ENCODE data around the gene NFIA.

The NFIA gene

DNA sequence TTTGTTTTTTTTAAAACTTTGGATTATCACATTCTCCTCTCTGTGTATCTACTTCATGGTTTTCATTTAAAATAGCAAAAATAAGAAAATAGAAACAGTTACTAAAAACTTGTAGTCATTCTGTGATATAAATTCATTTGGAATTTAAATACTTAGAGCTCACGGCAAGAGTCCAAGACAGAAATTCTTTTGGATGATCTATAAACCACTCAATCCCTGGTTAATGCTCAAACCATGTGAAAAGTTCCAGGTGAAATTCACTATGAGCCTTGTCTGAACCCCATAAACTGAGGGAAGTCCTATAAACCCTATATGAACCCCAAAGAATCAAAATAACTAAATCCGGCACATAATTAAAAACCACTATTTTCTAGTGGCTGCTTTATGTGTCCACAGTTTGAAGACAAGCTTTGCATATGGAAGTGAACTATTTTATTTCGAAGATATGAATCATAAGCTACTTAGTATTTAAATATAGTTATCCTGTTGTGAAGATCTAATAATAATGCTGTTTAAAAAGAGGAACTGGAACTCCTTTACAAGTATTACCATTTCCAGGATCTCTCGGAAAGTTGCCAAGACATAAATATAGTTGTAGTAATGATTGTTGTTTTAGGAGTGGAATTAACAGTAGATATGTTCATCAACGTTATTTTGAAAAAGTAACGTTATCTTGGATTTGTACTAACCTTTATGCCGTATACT lies 163.5 kb downstream of the NFIA start:
- TF ChIP-seq, protein P1, sequence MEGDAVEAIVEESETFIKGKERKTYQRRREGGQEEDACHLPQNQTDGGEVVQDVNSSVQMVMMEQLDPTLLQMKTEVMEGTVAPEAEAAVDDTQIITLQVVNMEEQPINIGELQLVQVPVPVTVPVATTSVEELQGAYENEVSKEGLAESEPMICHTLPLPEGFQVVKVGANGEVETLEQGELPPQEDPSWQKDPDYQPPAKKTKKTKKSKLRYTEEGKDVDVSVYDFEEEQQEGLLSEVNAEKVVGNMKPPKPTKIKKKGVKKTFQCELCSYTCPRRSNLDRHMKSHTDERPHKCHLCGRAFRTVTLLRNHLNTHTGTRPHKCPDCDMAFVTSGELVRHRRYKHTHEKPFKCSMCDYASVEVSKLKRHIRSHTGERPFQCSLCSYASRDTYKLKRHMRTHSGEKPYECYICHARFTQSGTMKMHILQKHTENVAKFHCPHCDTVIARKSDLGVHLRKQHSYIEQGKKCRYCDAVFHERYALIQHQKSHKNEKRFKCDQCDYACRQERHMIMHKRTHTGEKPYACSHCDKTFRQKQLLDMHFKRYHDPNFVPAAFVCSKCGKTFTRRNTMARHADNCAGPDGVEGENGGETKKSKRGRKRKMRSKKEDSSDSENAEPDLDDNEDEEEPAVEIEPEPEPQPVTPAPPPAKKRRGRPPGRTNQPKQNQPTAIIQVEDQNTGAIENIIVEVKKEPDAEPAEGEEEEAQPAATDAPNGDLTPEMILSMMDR (IDR thresholded peaks at IDR 0.05; ENCODE audit: low read depth, low read length, missing control alignments): no peak
- DNase-seq (ENCODE audit: extremely low read depth, low read depth): no peak
- H3K4me3 ChIP-seq (replicated peaks; ENCODE audit: low read depth, low read length): no peak overlapping the region

DNA sequence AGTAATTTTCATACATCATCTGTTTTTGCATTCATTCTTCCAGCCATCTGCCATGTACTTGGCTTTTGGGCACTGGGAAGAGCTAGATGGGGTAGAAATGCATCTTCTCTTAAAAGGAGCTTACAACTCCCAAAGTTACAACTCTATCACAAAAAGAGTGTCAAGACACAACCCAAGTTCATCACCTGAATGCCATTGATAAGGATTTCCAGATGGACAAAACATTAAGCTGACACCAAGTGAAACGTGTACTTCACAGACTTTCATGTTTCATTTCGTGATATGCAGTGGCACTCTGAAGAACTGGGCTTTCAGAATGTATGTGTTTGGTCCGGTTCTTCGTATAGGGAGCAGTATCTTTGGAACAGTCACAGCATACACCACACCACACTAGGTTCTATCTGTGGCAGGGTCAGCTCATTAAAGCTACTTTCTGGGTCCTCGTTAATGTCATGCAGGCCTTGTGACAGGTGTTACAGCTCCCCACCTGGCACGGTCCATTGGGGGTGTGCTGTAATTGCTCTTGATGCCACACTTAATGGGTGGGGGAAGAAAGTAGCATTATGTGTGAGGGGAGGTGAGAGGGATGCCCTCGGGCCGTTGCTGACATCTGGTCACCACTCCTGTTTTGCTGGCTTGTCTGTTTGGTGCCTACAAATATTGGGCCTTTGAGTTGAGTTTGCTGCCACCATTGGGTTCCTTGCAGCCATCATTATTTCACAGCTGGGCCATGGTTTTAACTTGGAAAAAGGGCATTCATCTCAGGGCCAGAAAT lies 164.9 kb downstream of the NFIA start:
- no peak for DNase-seq (ENCODE audit: extremely low read depth, low read depth)
- H3K4me3 ChIP-seq (replicated peaks; ENCODE audit: low read depth, low read length): no peak overlapping the region
- TF ChIP-seq, protein P1 (IDR thresholded peaks at IDR 0.05; ENCODE audit: low read depth, low read length, missing control alignments): no peak

DNA sequence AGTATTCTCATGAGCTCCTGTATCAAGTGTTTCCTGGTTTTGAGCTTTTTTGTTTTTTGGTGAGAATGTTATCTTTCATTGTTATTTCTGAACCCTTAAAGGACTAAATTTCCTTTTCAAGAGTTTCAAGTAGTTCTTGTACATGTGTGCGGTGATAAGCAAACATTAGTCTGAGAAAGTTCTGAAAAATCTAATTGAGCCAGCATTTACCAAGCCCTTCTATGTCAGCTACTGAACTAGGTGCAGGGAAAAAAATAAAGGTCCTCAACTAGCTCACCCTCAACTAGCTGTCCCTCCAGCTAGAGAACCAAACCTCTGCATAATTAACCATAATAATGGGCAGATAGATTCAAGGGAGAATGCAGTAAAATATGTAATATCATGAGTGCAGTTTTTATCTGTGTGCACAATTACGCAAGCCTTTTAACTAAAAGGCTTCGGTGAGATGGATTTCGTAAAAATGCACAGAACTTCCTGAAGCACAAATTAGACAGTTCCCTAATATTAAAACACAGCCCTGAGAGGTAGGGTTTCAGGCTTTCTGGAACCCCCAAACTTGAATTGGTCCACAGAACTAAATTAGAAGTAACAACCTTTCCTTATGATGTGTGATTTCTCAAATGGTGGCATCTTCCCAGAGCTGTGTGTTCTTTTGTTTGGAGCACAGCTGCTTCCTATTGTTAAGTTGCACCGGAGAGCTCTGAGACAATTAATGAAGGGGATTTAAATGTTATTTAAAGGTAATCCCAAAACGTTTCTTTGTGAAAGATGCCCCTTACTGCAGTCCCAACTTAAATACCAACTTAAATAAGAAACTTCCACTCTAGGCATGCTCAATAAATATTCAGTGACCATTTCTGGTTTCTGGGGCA lies 165.8 kb downstream of the NFIA start:
- TF ChIP-seq, protein P1 (IDR thresholded peaks at IDR 0.05; ENCODE audit: low read depth, low read length, missing control alignments): no peak
- DNase-seq (ENCODE audit: extremely low read depth, low read depth): no peak
- H3K4me3 ChIP-seq (replicated peaks; ENCODE audit: low read depth, low read length): no peak overlapping the region

DNA sequence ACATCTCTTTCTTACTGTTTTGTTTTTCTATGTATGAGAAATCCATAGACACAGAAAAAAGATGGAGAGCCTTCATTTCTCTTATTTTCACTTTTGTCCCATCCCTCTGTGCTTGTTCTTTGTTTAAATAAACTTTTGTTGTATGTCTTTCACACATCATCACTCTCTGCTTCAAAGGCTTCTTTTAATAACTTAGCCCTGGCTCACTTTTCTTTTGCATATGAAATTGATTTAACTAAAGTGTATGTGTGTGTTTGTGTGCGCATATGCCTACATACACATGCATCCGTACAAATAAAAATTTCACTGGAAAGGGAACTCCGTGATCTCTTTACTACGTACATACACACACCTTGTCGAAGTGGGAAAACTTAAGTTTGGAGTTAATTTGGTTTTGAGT lies 168.6 kb downstream of the NFIA start:
- TF ChIP-seq, protein P1 (IDR thresholded peaks at IDR 0.05; ENCODE audit: low read depth, low read length, missing control alignments): no peak
- no peak overlapping the region for H3K4me3 ChIP-seq (replicated peaks; ENCODE audit: low read depth, low read length)
- DNase-seq (ENCODE audit: extremely low read depth, low read depth): no peak

DNA sequence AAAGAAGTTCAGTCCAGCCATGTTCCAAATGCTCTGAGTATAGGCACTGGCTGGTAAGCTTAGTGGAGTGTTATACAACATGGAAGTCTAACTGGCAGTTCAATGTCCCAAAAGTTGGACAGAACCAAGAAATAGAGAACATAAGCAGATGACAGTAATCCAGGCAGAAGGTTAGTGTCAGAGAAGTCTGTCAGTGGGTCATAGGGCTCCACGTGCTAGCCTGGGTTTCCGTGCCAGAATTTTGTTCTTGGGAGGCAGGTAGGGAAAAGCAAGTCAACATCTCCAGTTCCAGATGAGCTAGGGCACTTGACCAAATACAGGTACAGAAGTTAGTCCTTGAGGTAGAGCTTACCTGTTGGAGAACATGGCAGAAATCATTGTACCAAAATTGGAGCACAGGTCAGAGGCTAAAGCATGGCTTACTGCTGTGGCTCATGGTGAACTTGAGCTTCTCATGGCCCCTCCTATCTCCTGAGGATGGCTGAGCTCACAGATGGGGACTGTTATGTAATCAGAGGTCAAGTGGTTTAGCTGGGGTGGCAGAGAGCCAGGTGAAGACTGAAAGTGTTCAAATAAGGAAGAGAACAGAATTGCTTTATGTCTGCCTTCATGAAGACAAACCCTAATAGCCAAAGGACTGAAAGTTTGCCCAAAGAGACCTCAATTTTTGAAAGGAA lies 170.8 kb downstream of the NFIA start:
- TF ChIP-seq, protein P1 (IDR thresholded peaks at IDR 0.05; ENCODE audit: low read depth, low read length, missing control alignments): no peak
- DNase-seq (ENCODE audit: extremely low read depth, low read depth): peak; percentile 50
- H3K4me3 ChIP-seq (replicated peaks; ENCODE audit: low read depth, low read length): no peak overlapping the region
